ENCODE results near the gene STH.

STH gene

GRCh38 chr17:45976391-45976754, 22.7 kb upstream of the STH start:
- no peak for DNase-seq (ENCODE audit: low spot score)
- no peak for TF ChIP-seq CTCF (IDR thresholded peaks at IDR 0.05; ENCODE audit: borderline replicate concordance, control extremely low read depth, extremely low read depth, insufficient read depth, missing control alignments)
- in situ Hi-C loops (cut with MboI; ENCODE audit: low sequenced_read_pairs, unreplicated experiment) = no loop called here

- no peak for TF ChIP-seq CTCF (IDR thresholded peaks at IDR 0.05; ENCODE audit: borderline replicate concordance, control extremely low read depth, extremely low read depth, insufficient read depth, missing control alignments)
- in situ Hi-C loops (cut with MboI; ENCODE audit: low sequenced_read_pairs, unreplicated experiment) = no loop called here
- DNase-seq (ENCODE audit: low spot score) = no peak
Observed at GRCh38 chr17:45976755-45977505, 22.1 kb upstream of the STH start.

GRCh38 chr17:45977506-45977824, 21.6 kb upstream of the STH start:
- TF ChIP-seq CTCF (IDR thresholded peaks at IDR 0.05; ENCODE audit: borderline replicate concordance, control extremely low read depth, extremely low read depth, insufficient read depth, missing control alignments) = no peak
- no peak for DNase-seq (ENCODE audit: low spot score)
- in situ Hi-C loops (cut with MboI; ENCODE audit: low sequenced_read_pairs, unreplicated experiment) = no loop called here

- DNase-seq (ENCODE audit: low spot score) = no peak
- in situ Hi-C loops (cut with MboI; ENCODE audit: low sequenced_read_pairs, unreplicated experiment) = no loop called here
- TF ChIP-seq CTCF (IDR thresholded peaks at IDR 0.05; ENCODE audit: borderline replicate concordance, control extremely low read depth, extremely low read depth, insufficient read depth, missing control alignments) = no peak
Observed at GRCh38 chr17:45977976-45978626, 20.9 kb upstream of the STH start.

- no peak for TF ChIP-seq CTCF (IDR thresholded peaks at IDR 0.05; ENCODE audit: borderline replicate concordance, control extremely low read depth, extremely low read depth, insufficient read depth, missing control alignments)
- in situ Hi-C loops (cut with MboI; ENCODE audit: low sequenced_read_pairs, unreplicated experiment) = no loop called here
- no peak for DNase-seq (ENCODE audit: low spot score)
Observed at GRCh38 chr17:45979137-45979536, 19.9 kb upstream of the STH start.

GRCh38 chr17:45980855-45981254, 18.2 kb upstream of the STH start:
- no peak for DNase-seq (ENCODE audit: low spot score)
- no peak for TF ChIP-seq CTCF (IDR thresholded peaks at IDR 0.05; ENCODE audit: borderline replicate concordance, control extremely low read depth, extremely low read depth, insufficient read depth, missing control alignments)
- in situ Hi-C loops (cut with MboI; ENCODE audit: low sequenced_read_pairs, unreplicated experiment) = no loop called here

All from GM13976 (cell line).